HG02981 (cell line): ENCODE measurements around the gene FBXO44.

Experiments used
- ATAC-seq: cut with Tn5 transposase; IDR thresholded peaks from one replicate; pipeline ENCODE4 v1.9.1; 2021; ENCODE audit warnings: mild to moderate bottlenecking, moderate library complexity; ENCODE audit not compliant: unreplicated experiment

Gene FBXO44

DNA sequence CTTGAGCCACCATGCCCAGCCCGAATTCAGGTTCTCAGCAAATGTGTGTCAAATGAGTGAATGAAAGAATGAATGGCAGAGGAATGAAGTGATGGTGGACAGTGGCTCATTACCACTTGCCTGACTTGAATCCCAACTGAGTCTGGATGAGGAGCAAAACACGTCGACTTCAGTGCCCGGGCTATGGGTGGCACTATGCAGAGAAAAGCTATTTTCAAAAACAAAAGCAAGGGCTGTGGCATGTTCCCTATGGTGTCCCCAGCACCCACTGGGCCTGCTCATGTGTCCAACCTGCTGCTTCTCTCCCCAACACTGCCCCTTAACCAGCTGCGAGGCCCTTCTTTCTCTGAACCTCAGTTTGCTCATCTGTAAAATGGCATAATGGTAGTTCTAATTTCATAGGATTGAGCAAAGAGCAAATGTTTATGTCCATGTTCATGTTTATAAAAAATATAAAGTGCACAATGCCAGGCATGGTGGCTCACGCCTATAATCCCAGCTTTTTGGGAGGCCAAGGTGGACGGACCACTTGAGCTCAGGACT lies 30.6 kb downstream of the FBXO44 start:
- ATAC-seq: no peak

DNA sequence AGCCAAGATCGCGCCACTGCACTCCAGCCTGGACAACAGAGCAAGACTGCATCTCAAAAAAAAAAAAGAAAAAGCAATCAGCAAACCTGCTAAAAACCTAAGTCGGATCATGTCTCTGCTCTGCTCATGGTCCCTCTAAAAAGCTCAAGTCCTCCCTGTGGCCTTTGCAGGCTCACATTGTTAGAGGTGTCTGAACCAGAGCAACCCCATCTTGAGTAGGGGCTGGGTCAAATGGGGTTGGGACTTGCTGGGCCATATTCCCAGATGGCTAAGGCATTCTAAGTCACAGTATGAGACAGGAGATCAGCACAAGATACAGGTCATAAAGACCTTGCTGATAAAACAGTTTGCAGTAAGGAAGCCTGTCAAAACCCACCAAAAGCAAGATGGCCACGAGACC lies 33.8 kb downstream of the FBXO44 start:
- ATAC-seq: no peak

DNA sequence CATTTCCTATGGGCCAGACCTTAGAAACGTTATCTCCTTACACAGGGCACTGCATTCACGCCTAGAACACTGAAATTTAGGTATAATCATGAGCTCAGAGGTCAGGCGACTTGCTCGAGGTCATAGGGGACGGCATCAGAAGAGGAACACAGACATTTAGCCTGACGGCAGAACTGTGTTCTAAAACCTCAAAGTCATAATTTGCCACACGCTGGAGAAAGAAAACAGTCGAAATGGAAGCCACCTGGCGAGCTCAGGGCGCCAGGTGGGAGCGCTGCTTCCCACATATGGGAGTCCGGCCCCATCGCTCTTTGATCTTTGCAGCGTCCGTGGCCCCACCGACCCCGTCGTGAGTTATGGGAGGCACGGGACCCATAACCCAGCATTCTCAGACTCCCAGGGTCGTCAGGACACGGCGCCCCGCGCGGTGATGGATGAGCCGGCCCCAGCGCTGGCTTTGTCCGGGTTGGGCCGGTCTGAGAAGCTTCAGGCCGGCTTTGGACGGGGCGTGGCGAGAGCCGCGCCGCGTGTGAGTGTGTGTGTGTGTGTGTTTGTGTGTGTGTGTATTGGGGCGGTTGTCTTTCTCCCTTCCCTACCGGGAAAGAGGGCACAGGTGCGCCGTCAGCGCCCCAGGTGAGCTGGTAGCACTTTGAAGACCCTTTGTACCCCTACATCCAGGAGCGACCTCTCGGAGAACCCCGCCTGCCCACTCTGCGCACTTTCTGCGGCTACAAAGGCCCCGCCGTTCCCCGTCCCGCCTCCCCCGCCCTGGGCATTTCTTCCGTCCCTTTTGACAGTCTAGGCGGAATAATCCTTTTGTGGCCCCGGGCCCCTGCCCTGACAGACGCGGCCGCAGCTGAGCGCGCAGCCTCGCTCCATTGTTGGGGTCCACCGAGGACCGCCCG lies 36.0 kb downstream of the FBXO44 start:
- no peak for ATAC-seq

DNA sequence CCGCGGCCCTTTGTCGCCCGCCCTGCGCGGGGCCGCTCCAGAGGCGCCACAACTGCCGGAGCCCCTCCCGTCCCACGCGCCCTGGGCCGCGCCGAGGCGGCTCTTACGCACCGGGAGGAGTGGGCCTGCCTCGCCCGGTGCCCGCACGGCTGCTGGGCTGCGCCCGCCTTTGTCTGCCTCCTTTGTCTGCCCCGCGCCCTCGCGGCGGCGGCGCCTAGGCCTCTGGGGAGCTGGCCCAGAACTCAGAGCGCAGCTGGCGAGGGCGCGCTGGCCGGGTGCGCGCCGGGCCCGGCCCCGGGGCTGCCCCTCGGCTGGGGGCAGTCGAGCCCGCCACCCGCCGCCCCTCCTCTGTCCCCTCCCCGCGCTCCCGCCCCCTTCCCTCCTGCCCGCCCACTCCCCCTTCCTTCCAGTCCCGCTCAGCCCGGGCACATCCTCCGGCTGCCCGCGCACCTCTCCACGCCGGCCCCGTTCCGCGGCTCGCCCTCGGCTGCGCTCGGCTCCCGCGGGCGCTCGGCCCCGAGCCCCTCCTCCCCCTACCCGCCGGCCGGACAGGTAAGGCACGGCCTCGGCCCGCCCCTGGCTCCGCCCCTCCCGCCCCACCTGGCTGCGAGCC lies 36.7 kb downstream of the FBXO44 start, which contains the start of gene DRAXIN:
Gene DRAXIN, plus strand, starts transcription at position 409 of the 613 bp plus-strand sequence. CDS start 14,549 bp downstream, outside the sequence.
- no peak for ATAC-seq

DNA sequence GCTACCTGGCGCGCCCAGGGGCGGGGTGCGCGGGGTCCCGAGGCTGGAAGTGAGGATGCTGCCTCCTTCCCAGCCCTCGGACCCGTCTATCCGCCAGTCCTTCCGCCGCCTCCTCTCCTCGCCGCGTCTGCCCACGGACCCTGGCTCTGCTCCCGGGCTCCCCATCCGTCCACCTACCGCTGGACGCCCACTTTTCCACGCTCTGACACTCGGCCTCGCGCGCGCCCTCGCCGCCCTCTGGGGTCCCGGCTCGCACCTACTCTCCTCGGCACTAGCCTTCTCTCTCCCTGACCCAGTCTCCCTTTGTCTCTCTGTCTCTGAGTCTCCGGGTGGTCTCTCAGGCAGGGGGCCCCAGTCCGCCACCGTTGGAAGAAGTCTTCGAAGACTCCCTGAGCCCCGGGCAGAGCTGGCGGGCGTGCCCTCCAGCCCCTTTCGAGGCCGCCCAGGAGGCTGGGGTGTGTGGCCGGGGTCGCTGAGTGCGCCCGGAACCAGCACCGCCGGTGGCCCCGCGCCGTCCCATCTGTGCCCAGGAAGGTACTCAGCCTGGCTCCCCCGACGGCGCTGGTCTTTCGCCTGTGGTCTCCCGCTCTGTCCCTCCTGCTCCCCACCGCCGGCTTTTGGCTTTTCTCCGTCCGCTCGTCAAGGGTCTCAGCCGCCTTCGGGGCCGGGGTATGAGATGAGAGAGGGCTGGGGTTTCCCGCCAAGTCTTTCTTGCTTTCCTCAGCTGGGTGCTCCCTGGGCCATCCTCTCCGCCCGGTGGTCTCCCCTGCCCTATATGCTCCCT lies 37.4 kb downstream of the FBXO44 start:
- no peak for ATAC-seq

DNA sequence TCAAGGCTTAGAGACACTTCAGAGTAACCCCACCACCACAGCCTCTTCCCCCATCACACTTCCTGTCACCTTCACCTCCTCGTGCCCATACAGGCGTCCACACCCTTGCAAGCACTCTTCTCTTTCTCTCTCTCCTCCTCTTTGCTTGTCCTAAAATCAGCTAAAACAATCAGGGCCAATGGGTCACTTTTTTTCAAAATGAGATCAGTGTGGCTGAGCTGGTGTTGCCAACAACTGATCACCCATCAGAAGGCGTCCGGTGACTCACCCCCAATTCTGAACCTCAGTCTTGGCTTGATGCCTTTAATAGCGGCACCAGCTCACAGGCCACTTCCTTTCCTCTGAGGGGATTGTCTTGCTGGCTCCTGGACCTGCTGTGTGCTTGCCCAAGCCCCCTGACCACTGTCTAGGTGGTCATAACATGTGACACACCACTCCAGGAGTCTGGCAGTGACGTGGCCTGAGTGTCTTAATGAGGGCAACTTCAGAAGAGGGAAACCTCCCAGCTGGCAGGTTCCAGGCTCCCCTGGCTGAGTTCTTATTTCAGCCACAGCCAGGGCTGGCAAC lies 38.4 kb downstream of the FBXO44 start:
- no peak for ATAC-seq

DNA sequence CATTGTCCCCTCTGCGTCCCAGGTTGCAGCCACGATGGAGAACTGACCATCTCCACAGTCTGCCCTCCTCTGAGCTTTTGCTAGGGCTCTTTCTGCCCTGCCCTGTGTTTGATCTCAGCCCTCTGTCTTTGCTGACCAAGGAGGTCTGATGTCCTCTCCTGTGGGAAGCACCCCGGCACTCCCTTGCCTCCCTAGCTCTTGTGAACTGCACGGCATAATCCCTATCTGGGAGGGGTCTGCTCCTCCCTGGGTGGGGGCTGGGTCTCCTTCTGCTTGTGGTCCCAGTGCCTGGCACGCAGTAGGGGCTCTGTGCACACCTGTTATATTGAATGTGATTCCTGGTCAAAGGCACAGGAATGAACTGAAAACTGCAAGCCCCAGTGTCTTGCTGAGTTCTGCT lies 39.2 kb downstream of the FBXO44 start:
- no peak for ATAC-seq

DNA sequence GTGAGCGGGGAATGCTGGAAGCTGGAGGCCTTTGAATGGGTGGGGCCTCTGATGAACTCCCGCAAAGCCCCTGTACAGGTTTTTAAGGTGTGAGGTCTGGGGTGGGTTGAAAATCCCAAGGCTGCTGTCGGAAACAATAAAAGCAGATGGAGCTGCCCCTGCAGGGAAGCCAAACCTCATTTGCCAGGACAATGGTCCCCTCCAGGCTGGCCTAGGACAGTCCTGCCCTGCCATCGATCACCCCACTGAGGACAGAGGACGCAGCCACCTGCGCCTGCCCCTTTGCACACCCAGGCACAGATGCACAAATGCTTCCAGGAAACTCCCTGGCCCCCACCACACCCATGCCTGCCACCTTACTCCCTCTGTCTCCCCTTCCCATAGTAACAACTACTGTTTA lies 41.2 kb downstream of the FBXO44 start:
- ATAC-seq: no peak

DNA sequence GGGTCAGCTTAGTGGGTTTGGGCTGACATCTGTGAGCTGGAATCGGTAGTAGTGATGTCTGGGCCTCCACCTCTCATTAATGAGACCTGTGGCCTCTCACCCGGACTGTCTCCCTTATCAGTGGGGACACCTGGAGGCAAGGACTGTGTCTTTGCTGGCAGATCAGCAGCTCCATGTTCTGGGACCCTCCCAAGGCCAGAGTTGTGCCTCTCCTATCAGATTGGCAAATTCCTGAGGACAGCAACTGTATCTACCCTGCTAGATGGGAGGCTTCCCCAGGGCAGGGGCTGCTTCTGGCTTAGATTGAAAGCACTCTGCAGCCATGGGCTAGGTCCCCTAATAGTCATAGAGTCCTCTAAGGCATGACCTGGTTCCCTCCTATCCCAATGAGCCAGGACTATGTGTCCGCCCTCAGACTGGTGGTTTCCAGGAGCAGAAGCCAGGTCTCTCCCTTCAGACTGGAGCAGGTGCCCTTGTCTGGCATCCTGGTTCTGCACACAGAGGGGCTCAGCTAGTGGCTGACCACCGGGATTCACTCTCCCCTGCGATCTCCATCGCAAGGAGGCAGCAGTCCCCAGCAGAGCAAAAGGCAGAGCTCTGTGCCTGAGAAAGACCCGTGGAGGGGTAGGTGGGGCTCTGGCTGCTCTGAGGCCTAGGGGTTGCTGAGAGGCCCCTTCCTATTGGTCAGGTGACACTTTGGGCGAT lies 42.7 kb downstream of the FBXO44 start:
- ATAC-seq: no peak

DNA sequence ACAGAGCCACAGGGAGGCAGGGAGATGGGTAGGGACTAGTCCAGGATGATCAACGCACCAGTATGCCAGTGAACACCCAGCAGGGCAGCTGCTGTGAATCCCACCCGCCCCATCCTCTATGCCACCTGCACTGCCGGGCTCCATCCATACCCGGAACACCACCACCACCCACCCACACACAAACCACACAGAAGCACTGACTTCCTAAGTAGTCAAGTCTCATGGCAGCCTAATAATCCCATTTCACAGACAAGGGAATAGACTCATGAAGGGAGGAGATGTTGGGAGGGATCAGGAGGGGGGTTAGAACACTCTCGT lies 43.2 kb downstream of the FBXO44 start:
- no peak for ATAC-seq

DNA sequence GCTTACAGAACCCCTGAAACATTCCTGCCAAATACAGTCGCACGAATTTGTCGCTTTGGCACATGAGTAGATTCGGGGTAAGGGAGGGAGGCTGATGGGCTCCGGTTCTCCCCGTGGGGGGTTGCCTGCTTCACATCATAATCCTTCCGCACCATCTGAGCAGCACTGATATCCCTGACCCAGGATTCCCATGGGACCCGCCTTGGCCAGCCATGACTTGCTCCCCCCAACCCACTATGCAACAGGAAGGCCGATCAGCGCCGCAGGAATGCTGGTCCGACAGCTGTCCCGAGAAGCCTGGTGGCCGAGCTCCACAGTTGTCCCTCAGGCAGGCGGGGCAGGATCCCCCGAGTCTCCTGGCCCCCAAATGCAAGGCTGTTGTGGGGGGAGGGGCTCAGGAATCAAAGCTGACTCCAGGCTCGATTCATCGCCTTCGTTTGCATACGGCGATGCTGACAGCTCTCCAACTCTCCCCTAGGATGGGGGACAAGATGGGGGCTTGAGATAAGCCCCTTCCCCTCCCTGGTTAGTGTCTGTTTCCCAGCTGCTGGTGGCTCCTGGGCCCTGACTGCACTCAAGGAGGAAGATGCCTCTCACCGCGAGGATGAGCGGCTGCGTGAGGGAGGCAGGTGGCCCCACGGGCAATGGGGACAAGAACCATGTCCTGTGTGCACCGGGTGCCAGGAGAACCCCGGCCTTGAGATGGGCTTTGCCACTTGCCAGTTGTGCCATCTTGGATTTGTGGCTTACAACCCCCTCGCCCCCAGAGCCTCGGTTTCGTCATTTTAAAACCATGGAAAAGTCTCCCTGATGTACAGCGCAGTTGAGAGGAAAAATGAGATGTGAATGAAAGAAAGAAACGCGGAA lies 46.2 kb downstream of the FBXO44 start:
- ATAC-seq: no peak

DNA sequence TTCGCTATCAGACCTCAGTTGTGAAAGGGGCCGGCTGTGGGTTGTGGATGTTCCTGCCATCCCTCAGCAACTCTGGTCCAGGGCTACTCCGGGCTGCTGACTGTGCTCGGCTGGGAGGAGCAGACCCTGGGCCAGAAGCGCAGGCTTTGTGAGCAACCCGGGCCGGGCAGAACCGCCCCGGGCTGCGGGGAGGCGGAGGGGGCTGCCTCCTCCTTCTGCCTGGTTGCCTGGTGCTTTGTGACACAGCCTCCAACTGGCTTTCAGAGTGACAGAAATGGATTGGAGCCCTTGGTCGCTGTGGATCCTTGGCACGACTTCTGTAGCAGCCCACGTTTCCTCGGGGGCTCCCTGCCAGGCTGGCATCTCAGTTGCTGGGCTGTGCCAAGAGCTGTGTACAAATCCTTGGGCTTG lies 46.9 kb downstream of the FBXO44 start:
- no peak for ATAC-seq

DNA sequence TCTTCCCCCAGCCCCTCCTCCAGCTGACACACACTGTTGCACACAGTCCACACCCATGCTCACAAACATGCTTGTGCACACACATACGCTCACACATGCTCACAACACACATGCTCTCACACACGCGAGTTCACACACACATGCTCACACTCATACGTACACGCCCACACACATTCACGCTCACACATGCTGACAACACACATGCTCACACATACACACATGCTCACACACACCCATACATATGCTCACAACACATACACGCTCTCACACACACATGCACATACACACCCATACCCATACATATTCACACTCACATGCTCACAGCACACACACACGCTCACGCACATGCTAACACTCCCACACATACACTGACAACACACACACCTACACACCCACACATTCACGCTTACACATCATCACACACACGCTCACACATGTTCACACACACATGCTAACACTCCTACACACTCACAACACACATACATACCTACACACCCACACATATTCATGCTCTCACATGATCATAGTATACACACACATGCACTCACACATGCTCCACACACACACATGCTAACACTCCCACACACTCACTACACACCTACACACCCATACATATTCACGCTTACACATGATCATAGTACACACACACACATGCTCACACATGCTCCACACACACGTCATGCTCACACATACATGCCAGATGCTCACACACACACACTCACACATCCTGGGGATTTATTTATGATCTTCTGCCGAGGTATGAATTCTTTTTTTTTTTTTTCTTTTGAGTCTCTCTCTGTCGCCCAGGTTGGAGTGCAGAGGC lies 47.5 kb downstream of the FBXO44 start:
- ATAC-seq: no peak

DNA sequence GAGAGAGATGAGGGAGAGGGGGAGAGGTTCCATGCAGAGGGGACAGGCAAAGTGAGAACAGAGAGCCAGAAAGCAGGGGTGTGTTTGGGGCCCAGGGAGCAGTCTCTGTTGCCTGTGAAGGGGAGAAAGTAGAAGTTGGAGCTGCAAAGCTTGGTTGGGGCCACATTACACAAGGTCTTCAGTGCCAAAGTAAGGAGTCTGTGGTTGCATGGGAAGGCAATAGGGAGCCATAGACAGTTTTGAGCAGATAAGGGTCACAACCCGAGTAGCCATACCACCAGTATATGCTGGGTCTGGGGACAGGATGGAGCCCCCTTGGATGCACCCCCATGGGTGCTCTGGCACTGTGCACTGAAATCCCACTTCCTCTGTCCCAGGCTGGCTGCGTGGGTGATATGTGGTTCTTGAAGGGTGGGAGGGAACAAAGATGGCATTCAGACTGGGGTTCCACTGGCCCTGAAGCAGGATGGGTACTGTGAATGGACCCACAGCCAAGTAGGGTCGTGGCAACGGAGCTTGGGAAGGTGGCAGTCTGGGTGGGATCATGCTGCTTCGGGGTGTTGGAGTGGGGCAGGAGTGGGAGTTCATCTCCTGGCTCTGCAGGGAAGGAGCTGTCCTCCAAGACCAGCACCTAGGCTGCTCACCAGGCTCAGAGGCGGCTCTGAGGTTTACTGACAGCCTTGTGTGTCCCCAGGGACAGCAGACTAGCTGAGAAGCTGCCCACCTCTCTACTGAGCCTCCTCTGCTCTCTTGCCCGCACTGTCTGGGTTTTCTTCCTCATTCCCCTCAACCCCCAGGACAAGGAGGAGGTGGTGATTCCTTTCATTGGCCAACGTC lies 48.9 kb downstream of the FBXO44 start:
- ATAC-seq: no peak

DNA sequence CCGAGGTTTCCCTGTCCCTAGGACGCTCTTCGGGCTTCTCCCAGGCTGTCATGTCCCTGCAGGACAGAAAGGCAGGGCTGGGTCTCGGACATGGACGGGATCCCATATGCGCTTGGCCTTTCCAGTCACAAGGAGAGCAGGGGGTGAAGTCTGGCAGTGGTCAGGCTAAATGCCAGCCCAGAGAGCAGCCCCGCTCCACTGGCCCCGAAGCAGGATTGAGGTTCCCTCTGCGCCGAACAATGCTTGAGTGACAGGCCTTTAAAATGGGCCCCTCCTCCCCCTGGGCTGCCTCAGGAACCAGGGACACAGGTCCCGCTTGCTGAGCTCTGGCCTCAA lies 49.5 kb downstream of the FBXO44 start:
- no peak for ATAC-seq

DNA sequence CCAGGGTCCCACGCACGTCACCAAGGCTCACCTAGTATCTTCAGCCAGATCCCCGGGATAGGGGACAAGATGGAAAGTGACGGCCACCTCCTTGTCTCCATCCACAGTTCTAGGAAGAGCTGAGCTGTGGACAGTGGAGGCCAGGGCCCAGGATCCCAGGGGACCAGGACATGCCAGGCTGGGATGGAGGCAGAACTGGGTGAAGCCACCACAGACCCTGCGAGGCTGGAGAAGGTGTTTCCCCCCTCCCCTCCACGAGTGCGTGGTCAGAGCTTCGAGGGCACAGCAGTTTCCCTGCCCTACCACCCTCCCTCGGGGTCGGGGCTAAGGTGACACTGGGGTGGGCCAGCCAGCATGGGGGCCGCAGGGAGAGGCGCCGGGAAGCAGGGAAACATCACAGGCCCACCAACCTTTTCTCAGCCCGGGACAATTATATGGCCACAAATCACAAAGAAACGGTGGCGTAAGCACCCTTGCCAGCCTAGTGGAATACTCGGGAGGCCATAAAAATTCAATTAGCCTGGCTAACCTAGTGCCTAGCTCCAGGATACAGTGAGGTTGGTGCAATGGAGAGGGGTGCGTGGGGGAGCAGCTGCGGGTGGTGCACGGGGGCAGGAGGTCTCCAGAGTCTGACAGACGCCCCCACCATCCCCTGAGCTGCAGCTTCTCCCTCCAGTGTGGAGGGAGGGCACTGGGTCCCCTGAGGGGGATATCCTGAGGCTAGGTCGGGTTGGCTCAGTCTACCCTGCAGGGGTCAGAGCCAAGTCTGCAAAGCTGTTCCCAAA lies 50.2 kb downstream of the FBXO44 start:
- no peak for ATAC-seq

DNA sequence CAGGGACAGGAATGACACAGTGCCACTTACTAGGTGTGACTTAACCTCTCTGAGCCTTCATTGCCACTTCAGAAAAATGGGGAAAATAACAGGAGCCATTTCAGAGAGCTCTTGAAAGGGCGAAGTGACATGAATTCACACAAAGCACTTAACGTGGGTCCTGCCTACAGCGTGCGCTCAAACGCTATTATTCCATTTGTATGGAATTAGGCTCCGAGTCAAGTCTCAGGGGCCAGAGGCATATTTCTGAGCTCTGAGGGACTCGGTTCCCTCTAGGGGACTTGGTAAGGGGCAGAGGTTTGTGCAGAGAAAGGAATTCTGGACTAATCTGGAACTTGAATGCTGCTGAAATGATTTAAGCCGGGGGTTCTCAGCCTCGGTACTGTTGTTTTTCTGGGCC lies 50.9 kb downstream of the FBXO44 start:
- ATAC-seq: no peak
